ENCODE data around the gene SNX17. TPM values are rescaled to one million over a fixed set of nuclear protein-coding genes. Genes with fewer than 3 reads are reported as not detected.

Gene SNX17
- total and polyA plus RNA-seq, 2 of the 13 experiments (the other 11 are each of a cell fraction or from before 2014, with no cell fraction given): 75.0 to 109 TPM

- TF ChIP-seq KIAA2018 (CRISPR knock-in tag; IDR thresholded peaks at IDR 0.05; ENCODE audit: borderline replicate concordance) (no peak), REXO4 (CRISPR knock-in tag; IDR thresholded peaks at IDR 0.05; ENCODE audit: borderline replicate concordance) (0 out of 2 replicates have a peak, but pooled peaks have one; percentile 54), ATAD3A (CRISPR knock-in tag; IDR thresholded peaks at IDR 0.05) (no peak), ZNF773 (CRISPR knock-in tag; IDR thresholded peaks at IDR 0.05; ENCODE audit: borderline replicate concordance) (no peak), MED8 (CRISPR knock-in tag; IDR thresholded peaks at IDR 0.05; ENCODE audit: insufficient replicate concordance) (peak; percentile 83), MLLT10 (CRISPR knock-in tag; IDR thresholded peaks at IDR 0.05) (no peak), ZNF34 (CRISPR knock-in tag; IDR thresholded peaks at IDR 0.05; ENCODE audit: borderline replicate concordance) (no peak; the same call in 1 of the 2 replicates), ZXDC (CRISPR knock-in tag; IDR thresholded peaks at IDR 0.05) (no peak), ZNF263 (CRISPR knock-in tag; IDR thresholded peaks at IDR 0.05) (peak; percentile 55; the same call in 1 of the 2 replicates), BCL6 (CRISPR knock-in tag; IDR thresholded peaks at IDR 0.05) (peak; percentile 5; the same call in 1 of the 2 replicates), ZBTB7B (CRISPR knock-in tag; IDR thresholded peaks at IDR 0.05) (peak; percentile 85), E2F1 (CRISPR knock-in tag; IDR thresholded peaks at IDR 0.05) (peak; percentile 43; the same call in 1 of the 2 replicates), YY1 (IDR thresholded peaks at IDR 0.05; ENCODE audit: insufficient read depth, insufficient replicate concordance, low read depth, low read length) (peak; percentile 89), ZFP62 (CRISPR knock-in tag; IDR thresholded peaks at IDR 0.05) (peak; percentile 23; the same call in 1 of the 2 replicates)
These were observed 47.4 kb upstream of the SNX17 start, which contains the start of gene MPV17 (continued) for GRCh38 chr2:27322766-27323595.

All from HepG2 (cell line).